ENCODE measurements around the gene KLF13. TPM values are rescaled to one million over a fixed set of nuclear protein-coding genes. Genes with fewer than 3 reads are reported as not detected.

KLF13 gene
- total and polyA plus RNA-seq, 10 of the 15 experiments (the other 5 are each of a cell fraction or from before 2014, with no cell fraction given), result 20.3 to 109 (median 51.4) TPM

DNA sequence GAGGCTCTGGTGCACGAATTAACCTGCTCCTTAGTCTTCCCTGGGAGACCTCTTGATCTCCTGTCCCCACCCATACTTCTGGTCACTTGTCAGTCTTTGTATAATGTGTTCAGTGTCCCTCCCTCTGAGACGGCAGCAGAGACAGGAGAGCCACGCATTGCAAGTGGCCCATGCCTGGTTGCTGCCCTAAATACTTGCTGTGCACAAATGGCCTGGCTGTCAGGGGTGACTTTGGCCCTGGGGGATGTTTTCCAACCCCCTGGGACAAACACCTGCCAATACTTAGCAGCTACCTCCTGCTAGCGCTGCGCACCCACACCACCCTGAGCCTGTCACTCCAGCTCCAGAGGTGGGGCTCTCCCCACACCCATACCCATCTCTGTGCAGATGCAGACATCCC, 17.2 kb downstream of the KLF13 start:
- in situ Hi-C loops (cut with MboI) (loop anchor here (25.0 kb wide), 2 partner anchors 707 to 1268 kb away; partner anchors contain the start of genes ARHGAP11A and ARHGAP11B), intact Hi-C loops (cut with micrococcal nuclease; ENCODE audit: unreplicated experiment) (no loop called here)
- no peak for FAIRE-seq
- POLR2A ChIA-PET, result interaction anchor here (0.9 kb wide), 1 partner anchor 94 kb away, joined by 3 read pairs; no protein-coding TSS in a partner anchor
- Histone ChIP-seq H3K4me3 (no peak overlapping the region), H3K4me2 (ENCODE audit: control insufficient read depth, insufficient read depth) (peak overlapping the region; percentile 80; the same call in 1 of the 2 replicates), H3K79me2 (ENCODE audit: control insufficient read depth, insufficient read depth, low read length) (peaks cover 100% of the 10 kb centered on the region), H3K27ac (ENCODE audit: control insufficient read depth, insufficient read depth) (peak overlapping the region; percentile 96; the same call in 1 of the 2 replicates), H3K4me1 (ENCODE audit: control insufficient read depth, insufficient read depth, low read length) (peaks cover 87% of the 10 kb centered on the region), H3K27me3 (replicated peaks in 1 of 2; ENCODE audit: control insufficient read depth in 2 of 2, insufficient read depth in 2 of 2, low read length in 1 of 2) (no peaks in the 10 kb centered on the region), H3K9ac (ENCODE audit: control insufficient read depth, insufficient read depth, low read length) (peak overlapping the region; percentile 8; the same call in 1 of the 2 replicates), H3K9me3 (replicated peaks; ENCODE audit: control insufficient read depth, insufficient read depth, low read length) (no peaks in the 10 kb centered on the region), H2AFZ (ENCODE audit: control insufficient read depth, low read depth, low read length) (no peak overlapping the region), H3K36me3 (ENCODE audit: control insufficient read depth in 2 of 2, insufficient read depth in 2 of 2, low read length in 1 of 2) (peaks cover 9 to 35% of the 10 kb centered on the region in 2 experiments; a peak in 3 of 4 replicates), H4K20me1 (ENCODE audit: control insufficient read depth, insufficient read depth) (peaks cover 8% of the 10 kb centered on the region)
- RAD21 ChIA-PET (ENCODE audit: unreplicated experiment), result interaction anchor here (0.9 to 1.4 kb wide), 2 partner anchors 80 to 91 kb away, joined by 3 to 4 read pairs; no protein-coding TSS in a partner anchor
- ATAC-seq, result no peak
- no peak for DNase-seq (ENCODE audit: low read depth, low spot score)
- TF ChIP-seq, protein P1, sequence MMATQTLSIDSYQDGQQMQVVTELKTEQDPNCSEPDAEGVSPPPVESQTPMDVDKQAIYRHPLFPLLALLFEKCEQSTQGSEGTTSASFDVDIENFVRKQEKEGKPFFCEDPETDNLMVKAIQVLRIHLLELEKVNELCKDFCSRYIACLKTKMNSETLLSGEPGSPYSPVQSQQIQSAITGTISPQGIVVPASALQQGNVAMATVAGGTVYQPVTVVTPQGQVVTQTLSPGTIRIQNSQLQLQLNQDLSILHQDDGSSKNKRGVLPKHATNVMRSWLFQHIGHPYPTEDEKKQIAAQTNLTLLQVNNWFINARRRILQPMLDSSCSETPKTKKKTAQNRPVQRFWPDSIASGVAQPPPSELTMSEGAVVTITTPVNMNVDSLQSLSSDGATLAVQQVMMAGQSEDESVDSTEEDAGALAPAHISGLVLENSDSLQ (IDR thresholded peaks at IDR 0.05), result 0 out of 2 replicates have a peak, but pooled peaks have one; percentile 17
- no peak for TF ChIP-seq PAX5 (IDR thresholded peaks at IDR 0.05; ENCODE audit: borderline replicate concordance, low read depth, low read length)
- BruUV-seq (replicated peaks), result no TSS peak
- CTCF ChIA-PET, result interaction anchor here (0.9 to 1.3 kb wide), 3 partner anchors 13 to 145 kb away, joined by 3 to 8 read pairs (median 5); no protein-coding TSS in a partner anchor
- 70% methylated on average over 4 of the region's 5 CpGs for WGBS (ENCODE audit: insufficient coverage, insufficient replicate concordance, low lambda C conversion rate, missing lambda C conversion rate)
- SMC1A ChIA-PET (ENCODE audit: uncharacterized antibody, unreplicated experiment), result interaction anchor here (1.4 to 2.6 kb wide), 3 partner anchors 11 to 113 kb away, joined by 3 to 9 read pairs (median 4); no protein-coding TSS in a partner anchor

DNA sequence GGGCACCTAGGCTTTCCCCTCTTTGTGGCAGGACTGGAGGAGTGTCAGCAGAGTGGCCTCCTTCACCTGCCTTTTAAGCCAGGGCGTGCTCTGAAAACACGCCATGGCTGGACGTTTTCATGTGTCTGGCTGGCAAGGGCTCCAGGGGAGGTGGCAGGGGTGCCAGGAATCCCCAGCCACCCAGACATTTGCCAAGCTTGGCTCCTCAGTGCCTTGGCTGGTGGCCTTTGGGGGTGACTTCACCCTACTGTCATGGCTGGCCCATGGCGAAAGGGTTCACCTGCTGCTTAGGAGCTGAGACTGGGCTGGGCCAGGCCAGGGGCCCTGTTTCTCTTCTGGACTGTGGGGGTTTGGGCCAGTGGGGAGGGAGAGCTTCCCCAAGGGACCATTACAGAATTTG, 17.6 kb downstream of the KLF13 start:
- no peak for TF ChIP-seq MYC (IDR thresholded peaks at IDR 0.05; ENCODE audit: insufficient read depth, insufficient read length, insufficient replicate concordance, low read length, severe bottlenecking)
- ChIA-PET POLR2A (interaction anchor here (0.6 to 0.9 kb wide), 3 partner anchors 16 to 130 kb away, joined by 3 read pairs; no protein-coding TSS in a partner anchor), RAD21 (ENCODE audit: unreplicated experiment) (interaction anchor here (0.9 to 4.4 kb wide), 5 partner anchors 9 to 92 kb away, joined by 3 to 22 read pairs (median 3); no protein-coding TSS in a partner anchor), SMC1A (ENCODE audit: uncharacterized antibody, unreplicated experiment) (interaction anchor here (1.4 to 2.6 kb wide), 3 partner anchors 11 to 113 kb away, joined by 3 to 9 read pairs (median 4); no protein-coding TSS in a partner anchor), CTCF (interaction anchor here (0.7 to 1.3 kb wide), 4 partner anchors 14 to 144 kb away, joined by 3 to 8 read pairs (median 4); no protein-coding TSS in a partner anchor)
- Histone ChIP-seq H2AFZ (ENCODE audit: control insufficient read depth, low read depth, low read length) (no peak overlapping the region), H3K9ac (ENCODE audit: control insufficient read depth, insufficient read depth, low read length) (no peak overlapping the region; the same call in 1 of the 2 replicates), H3K27me3 (replicated peaks in 1 of 2; ENCODE audit: control insufficient read depth in 2 of 2, insufficient read depth in 2 of 2, low read length in 1 of 2) (no peaks in the 10 kb centered on the region), H4K20me1 (ENCODE audit: control insufficient read depth, insufficient read depth) (peaks cover 4% of the 10 kb centered on the region), H3K4me1 (ENCODE audit: control insufficient read depth, insufficient read depth, low read length) (peaks cover 87% of the 10 kb centered on the region), H3K79me2 (ENCODE audit: control insufficient read depth, insufficient read depth, low read length) (peaks cover 100% of the 10 kb centered on the region), H3K4me3 (no peak overlapping the region), H3K36me3 (ENCODE audit: control insufficient read depth in 2 of 2, insufficient read depth in 2 of 2, low read length in 1 of 2) (peaks cover 10 to 37% of the 10 kb centered on the region in 2 experiments; a peak in 3 of 4 replicates), H3K4me2 (ENCODE audit: control insufficient read depth, insufficient read depth) (peak overlapping the region; percentile 64; the same call in 1 of the 2 replicates), H3K27ac (ENCODE audit: control insufficient read depth, insufficient read depth) (peak overlapping the region; percentile 96), H3K9me3 (replicated peaks; ENCODE audit: control insufficient read depth, insufficient read depth, low read length) (no peaks in the 10 kb centered on the region)
- no peak for FAIRE-seq
- in situ Hi-C loops (cut with MboI) (loop anchor here (25.0 kb wide), 2 partner anchors 707 to 1268 kb away; partner anchors contain the start of genes ARHGAP11A and ARHGAP11B), intact Hi-C loops (cut with micrococcal nuclease; ENCODE audit: unreplicated experiment) (no loop called here)
- 83% methylated on average over 4 of the region's 4 CpGs for WGBS (ENCODE audit: insufficient coverage, insufficient replicate concordance, low lambda C conversion rate, missing lambda C conversion rate)
- no TSS peak for BruUV-seq (replicated peaks)
- no peak for DNase-seq (ENCODE audit: low read depth, low spot score)
- no peak for ATAC-seq
